Stimulated activated CD8-positive, alpha-beta memory T cell treated with anti-CD3 and anti-CD28 coated beads, Interleukin-15, amount 100 ng/mL, for 48 hours (primary cell): ENCODE results near the gene ULK4.
"Not testable (repeated sequence)": the region's sequence is repeated elsewhere in the genome, so short reads cannot be mapped to it uniquely, and the experiment has no call there.

Experiments used
- DNase-seq, 2 donors: peaks; one replicate each; pipeline ENCODE4 v3.0.0-alpha.2; 2020; ENCODE audit warnings: low read depth in 2 of 2

ULK4 gene

DNA sequence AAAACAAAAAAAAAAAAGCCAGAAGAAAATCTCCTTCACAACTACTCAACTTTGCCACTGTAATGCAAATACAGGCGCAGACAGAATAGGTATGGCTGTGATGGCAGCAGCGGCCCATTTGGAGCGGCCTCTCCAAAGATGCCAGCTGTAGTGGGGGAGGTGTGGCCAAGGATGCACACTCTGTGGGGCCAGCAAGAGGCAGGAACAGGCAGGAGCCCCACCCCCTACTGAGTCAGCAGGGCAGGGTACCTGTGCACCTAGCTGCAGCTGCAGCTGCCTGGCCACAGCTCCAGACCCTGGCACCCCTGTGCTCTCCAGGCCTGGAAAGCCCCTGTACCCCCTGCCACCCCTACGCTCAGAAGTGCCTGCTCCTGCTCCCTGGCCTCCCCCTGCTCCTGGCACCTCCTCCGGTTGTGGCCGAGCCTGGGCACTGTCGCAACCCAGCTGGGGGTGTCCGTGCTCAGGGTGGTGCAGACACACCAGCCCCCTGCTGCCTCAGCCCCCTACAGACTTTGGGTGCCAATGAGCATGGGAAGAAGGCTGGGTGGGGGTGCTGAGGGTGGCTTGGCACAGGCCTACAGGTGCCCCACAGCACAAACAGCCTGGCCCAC, 312.7 kb downstream of the ULK4 start:
- no peak for DNase-seq

DNA sequence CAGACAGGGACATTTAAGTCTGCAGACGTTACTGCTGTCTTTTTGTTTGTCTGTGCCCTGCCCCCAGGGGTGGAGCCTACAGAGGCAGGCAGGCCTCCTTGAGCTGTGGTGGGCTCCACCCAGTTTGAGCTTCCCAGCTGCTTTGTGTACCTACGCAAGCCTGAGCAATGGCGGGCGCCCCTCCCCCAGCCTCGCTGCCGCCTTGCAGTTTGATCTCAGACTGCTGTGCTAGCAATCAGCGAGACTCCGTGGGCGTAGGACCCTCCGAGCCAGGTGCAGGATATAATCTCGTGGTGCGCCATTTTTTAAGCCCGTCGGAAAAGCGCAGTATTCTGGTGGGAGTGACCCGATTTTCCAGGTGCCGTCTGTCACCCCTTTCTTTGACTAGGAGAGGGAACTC, 314.2 kb downstream of the ULK4 start:
- DNase-seq = not testable (repeated sequence)

DNA sequence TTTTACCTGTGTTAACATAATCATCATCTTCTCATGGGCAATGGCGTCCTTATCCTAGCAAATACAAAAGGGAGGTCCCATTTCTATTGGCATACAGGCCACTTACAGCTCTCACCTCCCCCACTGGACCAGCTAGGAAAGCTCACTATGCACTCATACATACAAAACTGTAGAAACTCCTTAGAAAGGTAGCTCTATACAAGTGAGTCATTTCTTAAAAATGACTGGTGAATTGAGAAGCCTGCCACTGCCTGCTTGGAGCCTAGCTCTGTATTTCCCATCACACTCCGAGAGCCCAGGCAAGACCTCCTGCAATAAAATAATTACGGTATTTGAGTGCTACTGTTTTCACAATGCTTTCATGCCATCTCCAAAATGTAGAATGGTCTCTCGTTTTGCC, 321.8 kb downstream of the ULK4 start:
- no peak for DNase-seq

DNA sequence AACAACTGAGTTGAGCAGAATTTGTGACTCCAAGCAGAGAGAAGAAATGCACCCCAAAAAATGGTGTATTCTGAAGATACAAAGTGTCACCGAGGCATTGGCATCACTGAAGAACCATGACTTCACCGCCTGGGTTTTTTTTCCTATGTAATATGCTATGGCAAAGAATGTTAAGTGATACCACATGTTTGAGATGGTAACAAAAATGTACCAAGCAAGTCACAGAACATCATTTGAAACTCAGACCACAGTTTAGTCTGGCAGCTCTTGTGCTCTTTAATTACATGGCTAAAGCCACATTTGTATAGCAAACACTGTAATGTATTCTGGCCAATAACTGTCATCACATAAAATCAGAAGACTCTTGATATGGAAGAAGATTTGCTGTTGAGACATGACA, 323.5 kb downstream of the ULK4 start:
- no peak for DNase-seq

- no peak for DNase-seq
Observed at GRCh38 chr3:41632700-41633099, 329.2 kb downstream of the ULK4 start.

DNA sequence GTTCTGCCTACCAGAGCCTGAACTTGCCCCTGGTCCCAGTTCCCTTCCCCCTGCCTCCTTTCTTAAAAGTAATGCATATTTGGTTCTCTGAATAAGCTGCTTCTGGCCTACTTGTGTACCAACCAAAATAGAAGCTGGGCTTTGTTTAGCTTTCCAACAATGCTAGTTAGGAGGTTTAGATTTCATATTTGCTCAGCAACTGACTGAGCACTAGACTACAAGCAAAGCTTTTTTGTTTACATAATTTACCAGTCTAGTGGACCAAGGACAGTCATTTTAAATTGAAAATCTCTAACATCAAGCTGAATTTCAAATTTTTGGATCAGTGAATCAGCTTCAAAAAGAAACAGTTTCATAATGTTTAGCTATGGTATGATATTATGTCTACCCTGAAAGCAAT, 331.2 kb downstream of the ULK4 start:
- no peak for DNase-seq

DNA sequence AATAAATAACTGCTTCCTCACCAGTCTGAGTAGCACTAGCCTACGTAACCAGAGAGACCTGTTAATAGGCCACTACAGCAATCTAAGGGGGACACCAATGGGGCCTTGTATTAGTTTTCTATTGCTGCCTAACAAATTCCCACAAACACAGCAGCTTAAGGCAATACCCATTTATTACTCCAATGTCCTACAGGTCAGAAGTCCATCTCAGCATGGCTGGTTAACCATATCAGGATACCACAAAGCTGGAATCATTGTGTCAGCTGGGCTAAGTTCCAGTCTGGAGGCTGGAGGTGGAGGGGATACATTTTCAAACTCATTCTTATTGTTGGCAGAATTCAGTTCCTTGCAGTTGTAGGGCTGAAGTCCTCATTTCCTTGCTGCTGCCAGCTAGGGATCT, 331.9 kb downstream of the ULK4 start:
- no peak for DNase-seq

GRCh38 chr3:41629072-41629471, 332.8 kb downstream of the ULK4 start:
- DNase-seq = no peak

GRCh38 chr3:41627477-41628087, 334.3 kb downstream of the ULK4 start:
- DNase-seq = no peak

- no peak for DNase-seq
Observed at GRCh38 chr3:41612853-41613252, 349.1 kb downstream of the ULK4 start.

- no peak for DNase-seq
Observed at GRCh38 chr3:41611008-41611407, 350.9 kb downstream of the ULK4 start.

- DNase-seq = no peak
Observed at GRCh38 chr3:41608347-41608746, 353.6 kb downstream of the ULK4 start.

- no peak for DNase-seq
Observed at GRCh38 chr3:41603807-41604206, 358.1 kb downstream of the ULK4 start.

- no peak for DNase-seq
Observed at GRCh38 chr3:41602121-41602520, 359.8 kb downstream of the ULK4 start.

GRCh38 chr3:41601404-41601987, 360.4 kb downstream of the ULK4 start:
- DNase-seq = no peak

DNA sequence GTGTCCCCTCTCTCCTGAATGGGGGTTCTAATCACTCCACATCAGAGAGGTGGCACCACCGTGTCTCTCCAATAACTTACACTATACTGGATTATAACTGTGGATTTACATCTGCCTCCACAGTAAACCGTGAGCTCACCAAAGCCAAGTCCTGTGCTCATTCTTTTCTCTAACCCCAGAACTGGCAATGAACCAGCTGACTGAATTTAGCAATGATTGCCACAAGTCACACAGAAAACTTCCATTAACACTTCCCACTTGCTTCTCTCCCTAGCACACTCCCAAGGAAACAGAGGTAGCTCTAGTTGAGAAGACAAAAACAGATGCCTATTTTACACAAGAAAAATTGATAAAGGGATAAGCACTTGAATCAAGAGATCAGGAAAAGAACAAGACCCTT, 361.3 kb downstream of the ULK4 start:
- no peak for DNase-seq

DNA sequence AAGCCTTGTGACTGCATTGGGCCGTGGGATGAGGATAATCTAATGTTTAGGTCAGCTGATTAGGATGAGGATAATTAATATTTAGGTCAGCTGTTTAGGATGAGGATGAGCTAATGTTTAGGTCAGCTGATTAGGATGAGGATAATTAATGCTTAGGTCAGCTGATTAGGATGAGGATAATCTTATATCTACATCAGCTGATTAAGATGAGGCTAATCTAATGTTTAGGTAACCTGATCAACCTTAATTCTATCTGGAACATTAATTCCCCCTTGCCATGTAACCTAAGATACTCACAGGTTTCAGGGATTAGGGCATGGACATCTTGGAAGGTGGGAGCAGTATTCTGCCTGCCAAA, 362.8 kb downstream of the ULK4 start:
- DNase-seq = no peak

DNA sequence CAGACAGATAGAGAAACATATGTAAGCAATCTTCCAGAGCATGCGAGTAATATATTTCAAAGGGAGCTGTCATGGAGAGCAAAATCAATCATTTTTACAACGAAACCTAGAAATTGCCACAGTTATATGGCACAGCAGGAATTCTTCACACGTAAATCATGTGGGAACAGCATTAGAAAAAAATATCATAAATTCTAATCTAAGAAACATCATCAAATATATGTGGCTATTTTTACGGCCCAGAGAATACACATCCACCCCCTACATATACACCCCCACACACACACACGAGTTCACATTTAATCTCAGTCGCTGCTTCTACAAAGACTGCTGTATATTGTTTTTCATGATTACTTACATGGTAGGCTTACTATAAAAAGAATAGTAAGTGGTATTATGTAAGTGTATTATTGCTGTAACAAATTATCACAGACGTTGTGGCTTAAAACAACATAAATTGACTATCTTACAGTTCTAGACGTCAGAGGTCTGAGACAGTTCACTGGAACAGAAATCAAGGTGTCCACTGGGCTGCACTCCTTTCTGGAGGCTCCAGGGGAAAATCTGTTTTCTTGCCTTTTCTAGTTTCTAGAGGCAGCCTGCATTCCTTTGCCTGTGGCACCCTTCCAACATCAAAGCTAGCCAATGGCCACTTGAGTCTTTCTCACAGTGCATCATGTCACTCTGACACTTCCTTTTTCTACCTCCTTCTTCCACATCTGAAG, 363.3 kb downstream of the ULK4 start:
- DNase-seq = no peak

- DNase-seq = no peak
Observed at GRCh38 chr3:41593774-41594173, 368.1 kb downstream of the ULK4 start.

DNA sequence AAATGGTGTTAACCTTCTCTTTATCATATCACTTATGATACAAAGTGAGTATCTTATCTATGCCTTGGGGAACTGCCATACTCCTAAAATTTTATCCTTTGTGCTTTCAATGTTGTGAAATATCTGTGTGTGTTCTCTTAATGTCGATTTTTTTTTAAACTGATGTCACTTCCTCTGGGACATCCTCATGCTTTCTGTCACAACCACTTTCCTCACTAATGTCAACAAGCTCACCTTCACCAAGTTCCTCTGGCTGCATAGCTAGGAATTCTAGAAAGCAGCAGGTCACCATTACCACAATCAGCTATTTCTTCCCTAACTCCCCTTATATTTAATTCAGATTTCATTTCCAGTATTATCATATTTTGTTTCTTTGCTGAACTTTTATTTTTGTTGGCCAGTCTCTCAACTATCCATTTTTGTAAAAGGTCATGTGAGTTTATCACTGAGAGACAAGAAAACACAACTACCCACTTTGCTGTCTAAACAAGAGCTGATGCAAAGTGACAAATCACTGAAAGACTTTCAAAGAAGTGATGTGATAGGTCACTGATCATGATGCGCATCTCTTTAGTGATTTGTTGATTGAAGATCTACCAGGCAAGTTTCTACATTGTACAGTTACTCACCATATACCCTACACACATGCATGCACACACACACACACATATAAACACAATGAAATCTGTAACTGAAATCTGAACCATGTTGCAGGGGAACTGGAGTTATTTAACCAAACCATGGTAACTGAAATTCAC, 369.0 kb downstream of the ULK4 start:
- DNase-seq = no peak

DNA sequence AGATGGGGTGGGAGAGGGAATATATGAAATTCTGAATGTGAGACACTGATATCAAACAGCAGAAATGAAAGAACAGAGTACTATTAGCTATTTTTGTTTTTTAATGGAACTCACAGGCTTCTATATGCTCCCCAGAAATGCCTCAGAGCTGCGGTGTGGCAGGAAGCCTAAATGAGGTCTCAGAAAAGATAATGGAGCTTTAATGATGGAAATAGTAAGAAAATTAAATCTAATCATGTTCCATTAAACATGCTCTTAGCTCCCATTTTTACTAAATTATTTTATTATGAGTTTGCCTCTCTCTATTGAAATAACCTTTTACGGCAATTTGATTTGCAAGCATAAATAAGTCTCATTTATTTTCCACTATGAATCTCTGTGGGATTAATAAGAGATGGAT, 378.9 kb downstream of the ULK4 start:
- no peak for DNase-seq

DNA sequence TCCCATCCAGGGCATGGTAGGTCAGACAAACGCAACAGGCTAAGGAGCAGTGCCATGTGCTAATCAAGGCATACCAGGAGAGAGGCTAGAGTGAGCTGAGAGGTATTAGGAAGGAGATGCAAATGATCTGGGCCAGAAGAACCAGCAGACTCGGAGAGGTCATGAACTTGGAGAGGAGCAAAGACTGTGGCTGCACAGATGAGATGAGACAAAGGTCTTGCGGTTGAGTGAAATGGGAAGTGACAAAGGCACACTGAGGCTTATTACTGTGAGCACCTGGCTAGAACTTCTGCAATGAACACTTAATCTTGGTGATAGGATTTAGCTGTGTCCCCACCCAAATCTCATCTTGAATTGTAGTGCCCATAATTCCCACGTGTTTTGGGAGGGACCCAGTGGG, 380.2 kb downstream of the ULK4 start:
- no peak for DNase-seq
